HFF-Myc (cell line): ENCODE measurements around the gene SLC27A3.

Experiments
- DNase-seq: peaks from one replicate; pipeline ENCODE4 v3.0.0-alpha.2; 2011; ENCODE audit warnings: low read depth; ENCODE audit errors: extremely low read depth
- H3K4me3 ChIP-seq: replicated peaks from 2 replicates; pipeline ENCODE4 v1.5.1; 2011; ENCODE audit warnings: low read depth, mild to moderate bottlenecking, control low read depth, low read length
- CTCF ChIP-seq: IDR thresholded peaks from 2 replicates; pipeline ENCODE4 v1.5.1; 2012; ENCODE audit warnings: mild to moderate bottlenecking, low read depth, low read length, control low read depth; ENCODE audit errors: missing control alignments

The SLC27A3 gene

GRCh38 chr1:153771261-153771660 is 3.9 kb upstream of the SLC27A3 start:
- no peak for DNase-seq
- TF ChIP-seq CTCF: no peak
- H3K4me3 ChIP-seq: no peak overlapping the region

GRCh38 chr1:153771841-153772593 is 3.2 kb upstream of the SLC27A3 start:
- DNase-seq: no peak
- TF ChIP-seq CTCF: peak; percentile 45
- no peak overlapping the region for H3K4me3 ChIP-seq

DNA sequence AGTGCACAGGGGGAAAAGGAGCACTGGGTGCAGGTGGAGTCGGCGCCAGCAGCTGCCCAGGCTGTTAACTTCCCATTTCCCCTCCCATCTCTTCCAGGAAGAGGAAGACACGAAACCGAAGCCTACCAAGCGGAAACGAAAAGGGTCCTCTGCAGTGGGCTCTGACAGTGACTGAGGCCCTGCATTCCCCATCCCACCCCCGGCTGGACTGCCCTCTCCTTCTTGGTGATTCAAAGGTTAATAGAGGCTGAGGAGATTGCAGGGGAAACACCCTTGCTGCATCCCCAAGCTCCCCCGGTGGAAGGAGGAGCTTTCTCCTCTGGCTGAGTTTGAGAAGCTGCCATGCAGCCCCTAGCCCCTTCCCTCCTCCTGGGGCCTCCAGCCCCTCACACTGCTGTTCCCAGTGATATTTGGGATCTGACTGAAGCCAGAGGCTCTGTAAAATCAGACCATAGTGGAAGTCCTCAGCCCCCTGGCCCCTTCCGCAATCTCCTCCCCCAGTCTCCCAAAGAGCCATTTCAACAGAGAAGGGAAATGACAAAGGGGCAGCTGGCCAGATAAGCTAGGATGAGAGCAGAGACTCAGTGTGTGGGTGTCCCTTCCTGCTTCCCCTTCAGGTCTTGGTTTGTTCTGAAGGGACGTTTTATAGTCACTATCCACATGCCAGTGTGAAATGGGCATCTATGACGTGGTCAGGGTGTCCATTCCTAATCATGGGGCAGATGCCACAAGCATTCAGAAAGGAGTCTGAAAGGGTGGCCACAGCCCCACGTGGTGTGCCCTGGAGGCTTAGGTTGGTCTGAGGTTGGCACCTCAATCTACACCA is 1.9 kb upstream of the SLC27A3 start:
- TF ChIP-seq CTCF: no peak
- DNase-seq: no peak

GRCh38 chr1:153774026-153774595 is 1.1 kb upstream of the SLC27A3 start:
- TF ChIP-seq CTCF: no peak
- H3K4me3 ChIP-seq: no peak overlapping the region
- no peak for DNase-seq

More for the DNA sequence above, 1.9 kb upstream of the SLC27A3 start:
- no peak overlapping the region for H3K4me3 ChIP-seq

DNA sequence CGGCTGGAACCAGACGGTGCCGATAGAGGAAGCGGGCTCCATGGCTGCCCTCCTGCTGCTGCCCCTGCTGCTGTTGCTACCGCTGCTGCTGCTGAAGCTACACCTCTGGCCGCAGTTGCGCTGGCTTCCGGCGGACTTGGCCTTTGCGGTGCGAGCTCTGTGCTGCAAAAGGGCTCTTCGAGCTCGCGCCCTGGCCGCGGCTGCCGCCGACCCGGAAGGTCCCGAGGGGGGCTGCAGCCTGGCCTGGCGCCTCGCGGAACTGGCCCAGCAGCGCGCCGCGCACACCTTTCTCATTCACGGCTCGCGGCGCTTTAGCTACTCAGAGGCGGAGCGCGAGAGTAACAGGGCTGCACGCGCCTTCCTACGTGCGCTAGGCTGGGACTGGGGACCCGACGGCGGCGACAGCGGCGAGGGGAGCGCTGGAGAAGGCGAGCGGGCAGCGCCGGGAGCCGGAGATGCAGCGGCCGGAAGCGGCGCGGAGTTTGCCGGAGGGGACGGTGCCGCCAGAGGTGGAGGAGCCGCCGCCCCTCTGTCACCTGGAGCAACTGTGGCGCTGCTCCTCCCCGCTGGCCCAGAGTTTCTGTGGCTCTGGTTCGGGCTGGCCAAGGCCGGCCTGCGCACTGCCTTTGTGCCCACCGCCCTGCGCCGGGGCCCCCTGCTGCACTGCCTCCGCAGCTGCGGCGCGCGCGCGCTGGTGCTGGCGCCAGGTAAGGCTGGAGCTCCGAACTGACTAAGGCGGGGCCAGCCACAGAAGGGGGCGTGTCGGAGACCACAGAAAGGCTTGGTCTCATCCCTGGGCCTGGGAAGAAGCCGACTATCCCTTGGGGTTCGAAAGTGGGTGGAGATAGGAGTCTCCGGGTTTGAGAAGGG is 486 bp downstream of the SLC27A3 start:
- no peak for DNase-seq
- H3K4me3 ChIP-seq: peak overlapping the region; percentile 56
- TF ChIP-seq CTCF: no peak

GRCh38 chr1:153776352-153776751 is 1.1 kb downstream of the SLC27A3 start:
- no peak for TF ChIP-seq CTCF
- no peak for DNase-seq
- peak overlapping the region; percentile 56 for H3K4me3 ChIP-seq
